ENCODE data around the gene USP43.
"Not testable (repeated sequence)": the region's sequence is repeated elsewhere in the genome, so short reads cannot be mapped to it uniquely, and the experiment has no call there.

Gene USP43

DNA sequence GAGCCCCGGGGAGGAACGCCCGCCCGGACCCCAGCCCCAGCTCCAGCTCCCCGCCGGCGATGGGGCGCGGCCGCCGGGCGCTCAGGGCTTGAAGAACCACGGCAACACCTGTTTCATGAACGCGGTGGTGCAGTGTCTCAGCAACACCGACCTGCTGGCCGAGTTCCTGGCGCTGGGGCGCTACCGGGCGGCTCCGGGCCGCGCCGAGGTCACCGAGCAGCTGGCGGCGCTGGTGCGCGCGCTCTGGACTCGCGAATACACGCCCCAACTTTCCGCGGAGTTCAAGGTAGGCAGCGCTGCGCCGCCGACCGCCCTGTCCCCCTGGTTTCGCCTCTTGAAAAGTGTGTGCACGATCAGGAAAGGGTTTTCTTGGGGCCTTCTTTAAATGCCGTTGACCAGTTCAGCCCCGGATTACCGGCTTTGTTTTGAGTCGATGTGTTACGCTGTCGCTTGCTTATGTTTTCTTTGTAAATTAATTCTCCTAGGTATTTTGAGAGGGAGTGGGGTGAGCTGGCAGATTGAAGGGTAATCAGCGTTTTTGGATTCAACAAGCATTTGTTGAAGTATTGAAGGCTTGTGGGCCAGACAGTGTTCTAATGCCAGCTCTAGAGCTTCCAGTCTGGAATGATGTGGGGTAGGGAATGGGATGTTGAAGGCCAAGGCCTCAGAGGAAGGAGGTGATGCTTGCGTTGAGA lies 681 bp downstream of the USP43 start:
- TF ChIP-seq GATA1 (IDR thresholded peaks at IDR 0.05; ENCODE audit: low read depth, low read length) (no peak), POLR2A (IDR thresholded peaks at IDR 0.05; ENCODE audit: low read length) (no peak)
- peak; percentile 47 to 57 for DNase-seq

DNA sequence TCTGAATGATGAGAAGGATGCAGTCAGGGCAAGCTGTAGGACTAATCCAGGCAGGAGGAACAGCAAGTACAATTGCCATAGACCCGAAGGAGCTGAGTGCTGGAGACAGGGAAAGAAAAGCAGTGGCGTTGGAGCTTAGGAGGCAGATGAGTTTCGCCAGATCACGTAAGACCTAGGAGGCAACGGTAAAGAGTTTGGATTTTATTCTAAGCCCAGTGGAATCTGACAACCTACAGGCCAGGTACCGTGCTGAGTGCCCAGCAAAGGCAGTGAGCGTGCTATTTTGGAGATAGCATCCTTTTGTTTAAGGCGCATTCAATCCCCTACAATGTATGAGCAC lies 1.2 kb downstream of the USP43 start:
- no peak for DNase-seq
- no peak for TF ChIP-seq GATA1 (IDR thresholded peaks at IDR 0.05; ENCODE audit: low read depth, low read length)
- no peak for TF ChIP-seq POLR2A (IDR thresholded peaks at IDR 0.05; ENCODE audit: low read length)

DNA sequence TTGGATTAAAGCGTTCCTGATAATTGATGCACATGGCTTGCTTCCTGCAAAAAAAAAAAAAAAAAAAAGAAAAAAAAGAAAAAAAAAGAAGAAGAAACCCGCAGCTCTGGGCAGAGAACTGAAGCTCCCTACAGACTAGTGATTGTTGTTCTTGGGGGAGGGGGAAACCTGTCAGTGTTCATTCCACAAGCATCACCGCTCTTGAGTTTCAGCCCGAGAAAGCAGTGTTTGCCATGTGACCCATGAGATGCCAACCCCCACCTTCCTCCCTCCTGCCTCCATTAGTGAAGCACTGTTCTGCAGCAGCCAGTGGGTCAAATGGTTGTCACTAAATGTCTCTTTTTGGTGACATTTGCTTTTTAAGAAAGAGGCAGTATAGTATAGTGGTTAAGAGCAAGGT lies 1.7 kb downstream of the USP43 start:
- no peak for DNase-seq

DNA sequence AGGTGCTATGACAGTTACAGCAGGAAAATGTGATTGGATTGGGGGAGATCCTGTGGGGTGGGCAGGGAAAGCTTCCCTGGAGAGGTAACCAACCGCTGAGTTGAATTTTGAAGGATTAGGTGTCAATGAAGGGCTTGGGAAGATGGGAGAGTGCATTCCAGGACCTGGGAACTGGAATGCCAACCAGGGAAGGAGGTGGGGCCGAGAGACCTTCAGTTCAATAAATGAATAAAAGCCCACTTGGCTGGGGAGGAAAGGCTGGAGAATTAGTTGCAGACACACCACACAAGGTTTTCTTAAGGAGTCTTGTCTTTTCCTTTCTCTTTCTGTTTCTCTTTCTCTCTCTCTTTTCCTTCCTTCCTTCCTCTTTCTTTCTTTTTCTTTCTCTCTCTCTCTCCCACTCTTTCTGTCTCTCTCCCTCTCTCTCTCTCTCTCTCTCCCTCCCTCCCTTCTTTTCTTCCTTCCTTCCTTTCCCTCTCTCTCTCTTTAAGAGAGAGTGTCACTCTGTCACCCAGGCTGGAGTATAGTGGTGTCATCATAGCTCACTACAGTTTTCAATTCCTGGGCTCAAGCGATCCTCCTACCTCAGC lies 3.3 kb downstream of the USP43 start:
- TF ChIP-seq GATA1 (IDR thresholded peaks at IDR 0.05; ENCODE audit: low read depth, low read length): no peak
- TF ChIP-seq POLR2A (IDR thresholded peaks at IDR 0.05; ENCODE audit: low read length): no peak
- no peak for DNase-seq

More for the DNA sequence above, 1.7 kb downstream of the USP43 start:
- TF ChIP-seq GATA1 (IDR thresholded peaks at IDR 0.05; ENCODE audit: low read depth, low read length) (no peak), POLR2A (IDR thresholded peaks at IDR 0.05; ENCODE audit: low read length) (no peak)

GRCh38 chr17:9658593-9659211 lies 13.4 kb downstream of the USP43 start:
- no peak for DNase-seq
- no peak for TF ChIP-seq GATA1 (IDR thresholded peaks at IDR 0.05; ENCODE audit: low read depth, low read length)
- TF ChIP-seq POLR2A (IDR thresholded peaks at IDR 0.05; ENCODE audit: low read length): no peak

- TF ChIP-seq POLR2A (IDR thresholded peaks at IDR 0.05; ENCODE audit: low read length): no peak
- no peak for DNase-seq
Measured at GRCh38 chr17:9661027-9661426, 15.7 kb downstream of the USP43 start.

- not testable (repeated sequence) for DNase-seq
Measured at GRCh38 chr17:9663511-9663910, 18.2 kb downstream of the USP43 start.

- TF ChIP-seq POLR2A (IDR thresholded peaks at IDR 0.05; ENCODE audit: low read length): no peak
- DNase-seq: no peak
Measured at GRCh38 chr17:9666461-9667050, 21.2 kb downstream of the USP43 start.

DNA sequence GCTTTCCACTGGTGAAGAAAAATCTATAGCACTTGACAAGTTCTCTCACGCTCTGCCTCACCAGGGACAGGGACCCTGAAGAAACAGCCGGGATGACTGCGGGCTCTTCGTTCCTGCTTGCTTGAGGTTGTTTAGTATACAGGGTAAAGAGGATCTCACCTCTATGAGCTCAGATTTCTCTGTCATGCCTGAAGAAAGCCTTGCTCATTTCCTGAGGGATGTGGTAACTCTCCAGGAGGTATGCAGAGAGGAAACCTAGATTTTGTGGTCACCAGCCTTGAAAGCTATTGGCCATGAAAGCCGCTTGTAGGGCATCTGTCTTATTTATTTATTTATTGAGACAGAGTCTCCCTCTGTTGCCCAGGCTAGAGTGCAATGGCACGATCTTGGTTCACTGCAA lies 23.2 kb downstream of the USP43 start:
- DNase-seq: no peak
- TF ChIP-seq GATA1 (IDR thresholded peaks at IDR 0.05; ENCODE audit: low read depth, low read length): no peak
- TF ChIP-seq POLR2A (IDR thresholded peaks at IDR 0.05; ENCODE audit: low read length): no peak

- DNase-seq: no peak
- TF ChIP-seq POLR2A (IDR thresholded peaks at IDR 0.05; ENCODE audit: low read length) (no peak), GATA1 (IDR thresholded peaks at IDR 0.05; ENCODE audit: low read depth, low read length) (no peak)
Measured at GRCh38 chr17:9669551-9670008, 24.3 kb downstream of the USP43 start.

GRCh38 chr17:9670596-9670995 lies 25.3 kb downstream of the USP43 start:
- DNase-seq: no peak
- TF ChIP-seq POLR2A (IDR thresholded peaks at IDR 0.05; ENCODE audit: low read length) (no peak), GATA1 (IDR thresholded peaks at IDR 0.05; ENCODE audit: low read depth, low read length) (no peak)

GRCh38 chr17:9671559-9671958 lies 26.2 kb downstream of the USP43 start:
- no peak for DNase-seq
- TF ChIP-seq GATA1 (IDR thresholded peaks at IDR 0.05; ENCODE audit: low read depth, low read length) (no peak), POLR2A (IDR thresholded peaks at IDR 0.05; ENCODE audit: low read length) (no peak)

DNA sequence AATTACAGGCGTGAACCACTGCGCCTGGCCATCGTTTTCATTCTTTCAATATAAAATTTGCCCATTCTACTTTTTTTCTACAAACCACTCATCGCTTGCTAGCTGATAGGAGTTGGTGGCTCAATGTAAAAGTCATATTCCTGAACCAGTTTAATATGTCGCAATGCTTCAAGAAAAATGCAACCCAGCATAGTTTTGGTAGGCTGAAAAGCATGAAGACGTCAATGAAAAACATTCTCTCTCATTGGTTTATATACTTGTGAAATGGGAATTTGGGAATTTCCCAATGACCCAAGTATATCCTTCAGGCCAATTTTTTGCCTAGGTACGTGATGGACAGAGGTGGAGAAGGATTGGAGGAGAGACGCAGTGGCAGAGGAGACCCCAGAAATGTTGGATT lies 26.9 kb downstream of the USP43 start:
- TF ChIP-seq GATA1 (IDR thresholded peaks at IDR 0.05; ENCODE audit: low read depth, low read length) (no peak), POLR2A (IDR thresholded peaks at IDR 0.05; ENCODE audit: low read length) (no peak)
- no peak for DNase-seq

DNA sequence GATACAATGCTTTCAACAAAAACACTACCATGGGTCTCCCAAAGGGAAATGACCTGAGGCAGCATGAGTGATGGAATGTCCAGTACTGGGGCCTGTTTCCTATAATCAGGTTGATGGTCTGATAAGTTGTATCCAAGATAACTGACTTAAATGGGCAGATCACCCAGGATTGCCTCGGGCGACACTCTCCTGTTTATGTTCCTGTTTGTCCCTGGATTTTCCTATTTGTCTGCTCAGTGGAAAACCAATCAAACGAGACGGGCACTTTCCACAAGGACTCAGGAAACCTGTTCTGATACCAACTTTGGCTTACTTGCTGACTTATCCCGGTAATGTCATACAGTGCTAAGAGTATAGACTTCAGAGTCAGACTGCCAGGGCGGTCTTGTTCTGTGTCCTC lies 27.4 kb downstream of the USP43 start:
- no peak for DNase-seq
- TF ChIP-seq POLR2A (IDR thresholded peaks at IDR 0.05; ENCODE audit: low read length) (no peak), GATA1 (IDR thresholded peaks at IDR 0.05; ENCODE audit: low read depth, low read length) (no peak)

GRCh38 chr17:9676084-9676483 lies 30.8 kb downstream of the USP43 start:
- no peak for TF ChIP-seq GATA1 (IDR thresholded peaks at IDR 0.05; ENCODE audit: low read depth, low read length)
- TF ChIP-seq POLR2A (IDR thresholded peaks at IDR 0.05; ENCODE audit: low read length): no peak
- DNase-seq: no peak

Data from erythroblast (primary cell).